GM21515 (cell line): Measurements from ENCODE around the gene LNX1.

Experiments
- ATAC-seq: cut with Tn5 transposase; IDR thresholded peaks from one replicate; pipeline ENCODE4 v1.9.1; 2021; ENCODE audit not compliant: unreplicated experiment

LNX1 gene

GRCh38 chr4:53601251-53601764 is 10.0 kb upstream of the LNX1 start:
- peak; percentile 70 for ATAC-seq

- no peak for ATAC-seq
Observed at GRCh38 chr4:53599632-53600031, 8.3 kb upstream of the LNX1 start.

- no peak for ATAC-seq
Observed at GRCh38 chr4:53598901-53599300, 7.6 kb upstream of the LNX1 start.

- no peak for ATAC-seq
Observed at GRCh38 chr4:53598483-53598882, 7.2 kb upstream of the LNX1 start.

GRCh38 chr4:53596901-53597300 is 5.6 kb upstream of the LNX1 start:
- no peak for ATAC-seq

- ATAC-seq = no peak
Observed at GRCh38 chr4:53595834-53596233, 4.5 kb upstream of the LNX1 start.

GRCh38 chr4:53595204-53595603 is 3.9 kb upstream of the LNX1 start:
- ATAC-seq = no peak

- ATAC-seq = no peak
Observed at GRCh38 chr4:53593765-53594164, 2.5 kb upstream of the LNX1 start.

- no peak for ATAC-seq
Observed at GRCh38 chr4:53592686-53593501, 1.6 kb upstream of the LNX1 start.

- no peak for ATAC-seq
Observed at GRCh38 chr4:53592122-53592521, 836 bp upstream of the LNX1 start.

GRCh38 chr4:53590187-53590586 is 1.1 kb downstream of the LNX1 start:
- no peak for ATAC-seq

- no peak for ATAC-seq
Observed at GRCh38 chr4:53589511-53589910, 1.8 kb downstream of the LNX1 start.

- no peak for ATAC-seq
Observed at GRCh38 chr4:53587135-53587534, 4.2 kb downstream of the LNX1 start.

- ATAC-seq = no peak
Observed at GRCh38 chr4:53586121-53586816, 5.0 kb downstream of the LNX1 start.

- no peak for ATAC-seq
Observed at GRCh38 chr4:53584658-53585057, 6.6 kb downstream of the LNX1 start.

- no peak for ATAC-seq
Observed at GRCh38 chr4:53583513-53583912, 7.8 kb downstream of the LNX1 start.

- no peak for ATAC-seq
Observed at GRCh38 chr4:53582194-53582593, 9.1 kb downstream of the LNX1 start.

GRCh38 chr4:53580274-53580673 is 11.0 kb downstream of the LNX1 start:
- no peak for ATAC-seq

GRCh38 chr4:53579826-53580225 is 11.5 kb downstream of the LNX1 start:
- no peak for ATAC-seq

- no peak for ATAC-seq
Observed at GRCh38 chr4:53576676-53577372, 14.5 kb downstream of the LNX1 start.

- no peak for ATAC-seq
Observed at GRCh38 chr4:53576071-53576617, 15.1 kb downstream of the LNX1 start.
